HG03442 (cell line): ENCODE data around the gene BCL6B.

Experiments used
- ATAC-seq: cut with Tn5 transposase; IDR thresholded peaks from one replicate; pipeline ENCODE4 v1.9.1; 2021; ENCODE audit warnings: mild to moderate bottlenecking, moderate library complexity; ENCODE audit not compliant: unreplicated experiment

The BCL6B gene

GRCh38 chr17:7005716-7006115, 17.1 kb upstream of the BCL6B start:
- ATAC-seq = no peak

DNA sequence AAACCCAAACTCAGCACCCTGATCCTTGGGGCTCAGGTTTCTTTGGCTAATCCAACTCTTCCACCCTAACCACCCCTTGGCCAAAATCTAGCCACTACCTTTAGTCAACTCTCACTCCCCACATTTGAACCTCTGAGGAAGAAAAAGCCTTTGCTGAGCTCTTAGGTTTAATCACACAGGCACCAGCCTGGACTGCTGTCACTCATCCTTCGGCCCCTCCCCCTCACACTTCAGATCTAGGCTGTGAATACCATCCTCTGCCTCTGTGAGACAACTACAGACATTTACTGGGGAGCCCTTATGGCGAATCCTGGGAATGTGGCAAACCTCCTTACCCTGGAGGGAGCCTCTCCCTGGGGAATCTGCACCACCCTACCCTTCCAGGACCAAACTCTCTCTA, 15.7 kb upstream of the BCL6B start:
- no peak for ATAC-seq

GRCh38 chr17:7010523-7010922, 12.3 kb upstream of the BCL6B start:
- no peak for ATAC-seq

DNA sequence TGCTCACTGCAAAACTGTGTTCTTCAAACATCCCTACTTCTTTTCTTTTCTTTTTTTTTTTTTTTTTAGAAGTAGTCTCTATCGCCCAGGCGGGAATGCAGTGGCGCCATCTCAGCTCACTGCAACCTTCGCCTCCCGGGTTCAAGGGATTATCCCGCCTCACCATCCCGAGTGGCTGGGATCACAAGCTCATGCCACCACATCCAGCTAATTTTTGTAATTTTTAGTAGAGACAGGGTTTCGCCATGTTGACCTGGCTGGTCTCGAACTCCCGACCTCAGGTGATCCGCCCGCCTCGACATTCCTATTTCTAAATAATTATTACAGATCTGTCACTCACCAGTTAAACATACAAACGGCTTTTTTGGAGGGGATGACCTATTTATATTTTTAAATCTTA, 11.4 kb upstream of the BCL6B start:
- ATAC-seq = no peak

DNA sequence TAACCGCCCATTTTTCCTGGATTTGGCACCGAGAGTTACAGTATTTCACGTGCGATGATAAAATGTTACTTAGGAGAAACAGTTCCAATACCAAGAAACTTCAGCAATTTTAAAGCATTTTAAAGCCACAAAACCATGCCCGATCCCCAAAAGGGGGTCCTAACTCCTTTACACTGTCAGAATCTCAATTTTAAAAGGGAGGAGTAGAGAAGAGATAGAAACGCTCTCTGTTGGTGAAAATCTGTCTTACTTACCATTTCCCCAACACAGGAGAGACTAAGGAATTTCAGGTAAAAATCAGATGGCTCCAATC, 11.0 kb upstream of the BCL6B start:
- ATAC-seq = no peak

GRCh38 chr17:7014261-7014994, 8.4 kb upstream of the BCL6B start:
- peak; percentile 75 for ATAC-seq

GRCh38 chr17:7014995-7015958, 7.6 kb upstream of the BCL6B start:
- peak; percentile 8 for ATAC-seq

GRCh38 chr17:7016418-7016817, 6.4 kb upstream of the BCL6B start:
- ATAC-seq = no peak

GRCh38 chr17:7016886-7017826, 5.7 kb upstream of the BCL6B start:
- no peak for ATAC-seq

- no peak for ATAC-seq
These were observed 5.0 kb upstream of the BCL6B start for GRCh38 chr17:7017827-7018200.

DNA sequence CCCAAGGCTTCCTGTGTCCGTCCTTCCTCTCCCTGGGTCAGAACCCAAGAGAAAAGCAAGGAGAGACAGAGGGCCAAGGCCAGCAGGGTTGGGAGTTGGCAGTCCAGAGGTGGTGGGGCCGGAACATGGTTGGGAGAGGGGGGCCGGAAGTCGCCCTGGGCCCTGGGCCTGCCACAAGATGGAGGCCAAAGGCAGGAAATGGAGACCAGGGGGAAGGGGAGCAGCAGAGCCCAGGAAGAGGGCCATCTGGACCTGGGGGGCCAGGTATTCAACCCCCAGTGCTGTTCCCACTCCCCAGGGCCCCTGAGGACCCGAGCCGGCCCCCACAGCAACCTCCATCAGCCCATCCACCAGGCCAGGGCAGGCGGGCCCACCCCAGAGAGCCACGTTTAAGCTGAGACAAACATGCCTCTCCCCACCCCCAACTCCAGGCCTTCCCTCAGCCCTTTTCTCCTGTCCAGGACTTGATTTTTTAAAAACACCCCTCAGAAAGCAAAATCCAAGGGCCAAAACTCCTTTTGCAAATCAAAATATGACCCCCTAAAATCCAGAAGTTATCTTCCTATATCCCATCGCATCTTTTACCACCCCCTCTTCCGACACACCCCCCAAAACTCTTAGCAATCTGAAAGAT, 4.4 kb upstream of the BCL6B start:
- ATAC-seq = no peak

DNA sequence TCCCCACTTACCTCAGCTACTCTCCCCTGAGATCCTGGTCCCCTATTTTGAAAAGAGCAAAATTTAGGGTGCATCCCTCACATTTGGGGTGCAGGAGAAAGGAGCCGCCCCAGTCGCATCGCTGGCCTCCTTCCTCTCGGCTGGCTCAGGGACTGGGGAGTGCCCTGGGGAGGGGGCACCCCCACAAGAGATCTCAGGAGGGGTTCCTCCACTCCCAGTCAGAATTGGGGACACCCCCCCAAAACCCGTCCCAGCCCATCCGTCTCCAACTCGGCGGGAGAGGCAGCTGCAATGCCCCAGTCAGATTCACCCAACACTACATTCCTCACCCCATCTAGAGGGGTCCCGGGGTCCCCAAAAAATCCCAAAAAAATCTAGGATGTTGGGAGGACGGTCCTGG, 3.5 kb upstream of the BCL6B start:
- ATAC-seq = no peak

GRCh38 chr17:7019839-7020519, 2.9 kb upstream of the BCL6B start:
- ATAC-seq = no peak

- no peak for ATAC-seq
These were observed 1.8 kb upstream of the BCL6B start for GRCh38 chr17:7020894-7021664.

- peak; percentile 64 for ATAC-seq
These were observed 664 bp upstream of the BCL6B start for GRCh38 chr17:7021993-7022778.

GRCh38 chr17:7023576-7024401, 939 bp downstream of the BCL6B start:
- ATAC-seq = peak; percentile 46

DNA sequence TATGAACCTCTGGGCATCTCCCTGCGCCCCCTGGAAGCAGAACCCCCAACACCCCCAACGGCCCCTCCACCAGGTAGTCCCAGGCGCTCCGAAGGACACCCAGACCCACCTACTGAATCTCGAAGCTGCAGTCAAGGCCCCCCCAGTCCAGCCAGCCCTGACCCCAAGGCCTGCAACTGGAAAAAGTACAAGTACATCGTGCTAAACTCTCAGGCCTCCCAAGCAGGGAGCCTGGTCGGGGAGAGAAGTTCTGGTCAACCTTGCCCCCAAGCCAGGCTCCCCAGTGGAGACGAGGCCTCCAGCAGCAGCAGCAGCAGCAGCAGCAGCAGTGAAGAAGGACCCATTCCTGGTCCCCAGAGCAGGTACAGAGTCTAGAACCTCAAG, 1.5 kb downstream of the BCL6B start:
- ATAC-seq = no peak

- no peak for ATAC-seq
These were observed 2.4 kb downstream of the BCL6B start for GRCh38 chr17:7025245-7025644.
